HCT116 (cell line): Measurements from ENCODE around the gene NEK5. TPM values are rescaled to one million over a fixed set of nuclear protein-coding genes. Genes with fewer than 3 reads are reported as not detected.

Experiments
- ATAC-seq: fragments of 200-7000 bp; cut with Tn5 transposase; 2 replicates; pipeline ENCODE4 v1.9.1; 2020; ENCODE audit warnings: mild to moderate bottlenecking, moderate library complexity
- BruUV-seq: library from RNA; stranded (reverse); fragments of 400-500 nt; replicated peaks from 2 replicates; lab custom pipeline; 2021; lab: Mats Ljungman, UMichigan
- CTCF ChIA-PET: fragments of 300-600 bp; sonication (Branson Sonifier 250); formaldehyde crosslinking; loops from one replicate; lab custom pipeline; 2021; ENCODE audit warnings: antibody characterized with exemption; lab: Charles Lee
- POLR2A ChIA-PET: fragments of 300-600, 350-600 bp; sonication (Branson Sonifier 250); formaldehyde crosslinking; loops from one replicate; lab custom pipeline; 2021; ENCODE audit warnings: antibody characterized with exemption; lab: Charles Lee
- RAD21 ChIA-PET, 2 experiments: fragments of 300-600 bp; sonication (Branson Sonifier 250); formaldehyde crosslinking; loops; one replicate each; lab custom pipeline; 2023; ENCODE audit warnings: low total read pairs in 2 of 2; ENCODE audit not compliant: uncharacterized antibody in 2 of 2, unreplicated experiment in 2 of 2, low non-redundant PET in 1 of 2; lab: Charles Lee
- DNase-seq: peaks from one replicate; pipeline ENCODE4 v3.0.0-alpha.2; 2010; ENCODE audit warnings: low read depth, low spot score
- H2AFZ ChIP-seq: fragments of 200-600 bp; shearing (Covaris generic), sonication (generic); 2 replicates; pipeline ENCODE4 v1.6.1; 2017; ENCODE audit warnings: low read depth, mixed run types, mixed read lengths, antibody characterized with exemption, low read length; ENCODE audit not compliant: poor library complexity, severe bottlenecking
- H3K27ac ChIP-seq: 2 replicates; pipeline ENCODE4 v1.5.1; 2012; ENCODE audit warnings: low read depth, low read length
- H3K27me3 ChIP-seq: fragments of 200-600 bp; sonication (generic); 2 replicates; pipeline ENCODE4 v1.6.1; 2016; ENCODE audit warnings: mixed run types, low read length, mixed read lengths; ENCODE audit not compliant: insufficient read depth
- H3K36me3 ChIP-seq, 2 experiments: fragments of 200-500 bp in 1 of 2; fragments of 200-600 bp in 1 of 2; sonication (Bioruptor generic) in 1 of 2; sonication (generic) in 1 of 2; 2 replicates each; pipeline versions ENCODE4 v1.5.1 to v1.6.1; 2014 to 2016; ENCODE audit warnings: low read length in 2 of 2, inconsistent platforms in 1 of 2, mixed read lengths in 1 of 2, mixed run types in 1 of 2; ENCODE audit not compliant: insufficient read depth in 2 of 2, control insufficient read depth in 1 of 2
- H3K4me1 ChIP-seq, 2 experiments: fragments of 200-600 bp in 1 of 2; sonication (generic) in 1 of 2; 2 replicates each; pipeline versions ENCODE4 v1.5.1 to v1.6.1; 2012 to 2017; ENCODE audit warnings: low read length in 2 of 2, inconsistent platforms in 1 of 2, mild to moderate bottlenecking in 1 of 2, mixed read lengths in 1 of 2, mixed run types in 1 of 2, moderate library complexity in 1 of 2; ENCODE audit not compliant: insufficient read depth in 2 of 2, control insufficient read depth in 1 of 2
- H3K4me2 ChIP-seq: fragments of 200-600 bp; sonication (generic); 2 replicates; pipeline ENCODE4 v1.6.1; 2017; ENCODE audit warnings: mixed run types, low read length, mixed read lengths
- H3K4me3 ChIP-seq, 2 experiments: fragments of 200-600 bp in 1 of 2; sonication (generic) in 1 of 2; replicated peaks in 1 of 2; 2 replicates each; pipeline ENCODE4 v1.5.1; 2011 to 2016; ENCODE audit warnings: low read length in 2 of 2, control low read depth in 1 of 2, low read depth in 1 of 2, mild to moderate bottlenecking in 1 of 2, mixed read lengths in 1 of 2, mixed run types in 1 of 2
- H3K79me2 ChIP-seq: fragments of 200-600 bp; sonication (generic); 2 replicates; pipeline ENCODE4 v1.6.1; 2017; ENCODE audit warnings: mild to moderate bottlenecking, mixed run types, low read length, moderate library complexity, mixed read lengths; ENCODE audit not compliant: insufficient read depth
- H3K9ac ChIP-seq: fragments of 200-600 bp; sonication (generic); 2 replicates; pipeline ENCODE4 v1.6.1; 2016; ENCODE audit warnings: low read length, mixed read lengths
- H3K9me2 ChIP-seq: fragments of 200-600 bp; sonication (generic), shearing (Covaris generic); 2 replicates; pipeline ENCODE4 v1.6.1; 2017; ENCODE audit warnings: mixed run types, mild to moderate bottlenecking, moderate library complexity; ENCODE audit not compliant: insufficient read depth
- H3K9me3 ChIP-seq, 2 experiments: fragments of 200-500 bp in 1 of 2; fragments of 200-600 bp in 1 of 2; sonication (Bioruptor generic) in 1 of 2; sonication (generic) in 1 of 2; 2 replicates each; pipeline ENCODE4 v1.6.1; 2014 to 2017; ENCODE audit warnings: low read length in 2 of 2, mixed read lengths in 2 of 2, inconsistent platforms in 1 of 2, low read depth in 1 of 2, mild to moderate bottlenecking in 1 of 2, mixed run types in 1 of 2, moderate library complexity in 1 of 2; ENCODE audit not compliant: control insufficient read depth in 1 of 2, insufficient read depth in 1 of 2
- H4K20me1 ChIP-seq: fragments of 200-600 bp; sonication (generic), shearing (Covaris generic); 2 replicates; pipeline ENCODE4 v1.6.1; 2017; ENCODE audit warnings: mixed run types, mild to moderate bottlenecking, moderate library complexity; ENCODE audit not compliant: insufficient read depth
- ATF3 ChIP-seq: IDR thresholded peaks from 2 replicates; pipeline ENCODE4 v1.6.1; 2012
- CBX3 ChIP-seq: IDR thresholded peaks from 2 replicates; pipeline ENCODE4 v1.6.1; 2012; ENCODE audit warnings: low read depth
- CEBPB ChIP-seq: IDR thresholded peaks from 2 replicates; pipeline ENCODE4 v1.6.1; 2012; ENCODE audit warnings: low read depth
- CTCF ChIP-seq, 3 experiments: fragments of 200-600 bp in 1 of 3; sonication (generic) in 1 of 3; IDR thresholded peaks in 2 of 3; conservative IDR thresholded peaks in 1 of 3; 2 replicates each; pipeline ENCODE4 v1.5.1; 2012 to 2017; ENCODE audit warnings: low read depth in 2 of 3, low read length in 2 of 3, antibody characterized with exemption in 1 of 3, borderline replicate concordance in 1 of 3, control low read depth in 1 of 3, mild to moderate bottlenecking in 1 of 3, mixed read lengths in 1 of 3, mixed run types in 1 of 3, moderate library complexity in 1 of 3; ENCODE audit not compliant: insufficient read depth in 1 of 3
- EZH2phosphoT487 ChIP-seq: fragments of 200-600 bp; IDR thresholded peaks from 2 replicates; pipeline ENCODE4 v1.6.1; 2018; ENCODE audit warnings: antibody characterized with exemption, borderline replicate concordance
- FOSL1 ChIP-seq: IDR thresholded peaks from 2 replicates; pipeline ENCODE4 v1.6.1; 2012; ENCODE audit warnings: low read depth
- JUND ChIP-seq: IDR thresholded peaks from 2 replicates; pipeline ENCODE4 v1.6.1; 2012
- POLR2AphosphoS5 ChIP-seq: IDR thresholded peaks from 2 replicates; pipeline ENCODE4 v1.6.1; 2011; ENCODE audit warnings: mild to moderate bottlenecking, low read depth, low read length, moderate library complexity
- REST ChIP-seq: IDR thresholded peaks from 2 replicates; pipeline ENCODE4 v1.6.1; 2012; ENCODE audit warnings: low read depth
- SIN3A ChIP-seq: IDR thresholded peaks from 2 replicates; pipeline ENCODE4 v1.6.1; 2012; ENCODE audit warnings: low read depth
- SP1 ChIP-seq: IDR thresholded peaks from 2 replicates; pipeline ENCODE4 v1.6.1; 2012; ENCODE audit warnings: low read depth
- TCF7L2 ChIP-seq: IDR thresholded peaks from 2 replicates; pipeline ENCODE4 v1.7.0; 2011; ENCODE audit warnings: borderline replicate concordance, inconsistent platforms; ENCODE audit not compliant: insufficient read depth, insufficient read length; ENCODE audit errors: extremely low read depth
- YY1 ChIP-seq: IDR thresholded peaks from 2 replicates; pipeline ENCODE4 v1.6.1; 2011; ENCODE audit warnings: low read length, low read depth, moderate library complexity, mild to moderate bottlenecking; ENCODE audit not compliant: insufficient replicate concordance; ENCODE audit errors: extremely low read depth
- ZBTB33 ChIP-seq: IDR thresholded peaks from 2 replicates; pipeline ENCODE4 v1.6.1; 2011; ENCODE audit warnings: mild to moderate bottlenecking, low read length, moderate library complexity; ENCODE audit not compliant: insufficient replicate concordance; ENCODE audit errors: extremely low read depth
- intact Hi-C: fragments of 100-400 bp; cut with micrococcal nuclease; formaldehyde crosslinking; loops from 2 replicates; pipeline ENCODE4 v1.10.0; 2022
- total RNA-seq: library from RNA; stranded (reverse); gene quantifications from one replicate; pipeline ENCODE4 v1.2.1, GENCODE V29; 2021; ENCODE audit not compliant: unreplicated experiment
- TF ChIP-seq, protein P1 (sequence below): IDR thresholded peaks from 2 replicates; pipeline ENCODE4 v1.6.1; 2012

The NEK5 gene
- total RNA-seq, 1 experiment from 2014 or later, result 1.5 TPM

DNA sequence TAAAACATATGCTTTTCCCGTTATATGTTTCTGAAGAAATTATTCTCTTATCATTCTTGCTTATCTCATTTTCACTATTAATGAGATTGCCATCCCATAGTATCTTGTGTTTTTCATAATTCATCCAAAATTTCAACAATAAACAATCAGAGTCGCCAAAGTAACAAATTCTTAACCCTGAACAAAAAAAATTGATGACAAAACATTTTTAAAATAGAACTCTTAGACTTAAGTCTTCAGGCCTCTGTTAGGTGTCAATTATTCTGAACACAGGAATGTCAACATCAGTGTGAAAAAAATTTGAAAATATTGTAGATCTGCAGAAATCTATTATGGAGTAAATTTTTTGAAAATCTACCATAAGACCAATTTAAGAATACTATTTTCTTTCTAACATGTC, 37.4 kb downstream of the NEK5 start:
- RAD21 ChIA-PET, result no interaction called here
- BruUV-seq, result no TSS peak

More for the DNA sequence above, 37.4 kb downstream of the NEK5 start:
- Histone ChIP-seq H3K27me3 (no peaks in the 10 kb centered on the region), H3K9me2 (no peaks in the 10 kb centered on the region), H3K79me2 (no peaks in the 10 kb centered on the region), H3K4me1 (no peaks in the 10 kb centered on the region), H4K20me1 (no peaks in the 10 kb centered on the region), H3K9ac (no peak overlapping the region), H3K27ac (no peak overlapping the region), H3K4me2 (no peak overlapping the region), H3K4me3 (no peak overlapping the region), H2AFZ (no peak overlapping the region)
- DNase-seq (no peak), ATAC-seq (no peak)
- intact Hi-C loops, result no loop called here
- POLR2A ChIA-PET, result interaction anchor here (0.7 kb wide), 1 partner anchor 359 kb away, joined by 3 read pairs; the partner anchor contains the start of gene VPS36
- TF ChIP-seq ZBTB33, result no peak
- no peak for TF ChIP-seq ATF3
- TF ChIP-seq CEBPB, result no peak
- TF ChIP-seq YY1, result no peak
- no peak for TF ChIP-seq POLR2AphosphoS5
- no peak for TF ChIP-seq TCF7L2
- TF ChIP-seq FOSL1, result no peak
- TF ChIP-seq REST, result no peak
- TF ChIP-seq, protein P1, sequence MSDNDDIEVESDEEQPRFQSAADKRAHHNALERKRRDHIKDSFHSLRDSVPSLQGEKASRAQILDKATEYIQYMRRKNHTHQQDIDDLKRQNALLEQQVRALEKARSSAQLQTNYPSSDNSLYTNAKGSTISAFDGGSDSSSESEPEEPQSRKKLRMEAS, result no peak
- no peak for TF ChIP-seq SIN3A
- no peak for TF ChIP-seq SP1
- TF ChIP-seq EZH2phosphoT487, result no peak
- no peak for TF ChIP-seq CTCF (IDR thresholded peaks at IDR 0.05 in 2 of 3, conservative IDR thresholded peaks at IDR 0.05 in 1 of 3; ENCODE audit: borderline replicate concordance in 1 of 3, insufficient read depth in 1 of 3, low read depth in 2 of 3, low read length in 2 of 3)
- TF ChIP-seq CBX3, result no peak
- no peak for TF ChIP-seq JUND
- TF ChIP-seq, all 23 proteins: peak for 0
- CTCF ChIA-PET, result no interaction called here
- H3K36me3 ChIP-seq, result no peaks in the 10 kb centered on the region
- H3K9me3 ChIP-seq, result no peaks in the 10 kb centered on the region
